Ectodermal cell (in vitro differentiated cells): ENCODE measurements around the gene PTCH1.
A peak's percentile ranks its signal among the peaks of the same experiment; 100 is the strongest.

ENCODE experiments used
- H3K27ac ChIP-seq: 2 replicates; pipeline ENCODE4 v1.7.0; 2013; ENCODE audit warnings: mild to moderate bottlenecking, low read depth, low read length; ENCODE audit not compliant: insufficient read depth, poor library complexity, severe bottlenecking
- H3K27me3 ChIP-seq: 2 replicates; pipeline ENCODE4 v1.7.0; 2013; ENCODE audit warnings: mild to moderate bottlenecking, low read length; ENCODE audit not compliant: insufficient read depth, control insufficient read depth, poor library complexity, severe bottlenecking
- H3K36me3 ChIP-seq: one replicate; pipeline ENCODE4 v1.7.0; 2013; ENCODE audit warnings: low read length; ENCODE audit not compliant: control insufficient read depth, insufficient read depth
- H3K4me1 ChIP-seq: one replicate; pipeline ENCODE4 v1.7.0; 2013; ENCODE audit warnings: low read length; ENCODE audit not compliant: control insufficient read depth, insufficient read depth
- H3K4me3 ChIP-seq: 2 replicates; pipeline ENCODE4 v1.7.0; 2013; ENCODE audit warnings: low read depth, low read length, control low read depth; ENCODE audit not compliant: insufficient read depth
- H3K9me3 ChIP-seq: 2 replicates; pipeline ENCODE4 v1.7.0; 2013; ENCODE audit warnings: mild to moderate bottlenecking, low read length, moderate library complexity; ENCODE audit not compliant: control insufficient read depth
- WGBS, 2 experiments: methylation state at CpG; one replicate each; pipeline ENCODE4 v1.1.7; 2013; ENCODE audit warnings: missing lambda C conversion rate in 2 of 2; 5-methylcytosine and 5-hydroxymethylcytosine counted together

The PTCH1 gene

GRCh38 chr9:95434116-95435073, 82.4 kb downstream of the PTCH1 start:
- Histone ChIP-seq H3K27ac (no peak overlapping the region), H3K4me3 (no peak overlapping the region), H3K36me3 (no peaks in the 10 kb centered on the region), H3K4me1 (peaks cover 6% of the 10 kb centered on the region), H3K9me3 (peaks cover 6% of the 10 kb centered on the region), H3K27me3 (peaks cover 8% of the 10 kb centered on the region)
- WGBS, 2 experiments = 52 to 53% methylated on average over 25 of the region's 25 CpGs

GRCh38 chr9:95433096-95433819, 83.5 kb downstream of the PTCH1 start:
- Histone ChIP-seq H3K4me1 (peaks cover 6% of the 10 kb centered on the region), H3K27me3 (peaks cover 8% of the 10 kb centered on the region)

DNA sequence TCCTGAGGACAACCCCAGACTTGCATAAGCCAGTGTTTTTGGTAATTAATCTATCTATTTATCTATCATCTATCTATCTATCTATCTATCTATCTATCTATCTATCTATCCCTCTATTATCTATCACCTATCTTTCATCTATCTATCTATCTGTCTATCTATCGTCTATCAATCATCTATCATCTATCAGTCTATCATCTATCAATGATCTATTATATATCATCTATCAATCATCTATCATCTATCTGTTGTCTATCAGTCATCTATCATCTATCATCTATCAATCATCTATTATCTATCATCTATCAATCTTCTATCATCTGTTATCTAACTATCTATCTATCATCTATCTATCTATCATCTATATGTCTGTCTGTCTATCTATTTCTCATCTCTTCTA, 85.5 kb downstream of the PTCH1 start:
- peaks cover 6% of the 10 kb centered on the region for H3K4me1 ChIP-seq

More at GRCh38 chr9:95433096-95433819, 83.5 kb downstream of the PTCH1 start:
- 89 to 90% methylated on average over 5 of the region's 8 CpGs for WGBS, 2 experiments
- no peak overlapping the region for H3K27ac ChIP-seq
- no peaks in the 10 kb centered on the region for H3K36me3 ChIP-seq
- no peak overlapping the region for H3K4me3 ChIP-seq
- peaks cover 6% of the 10 kb centered on the region for H3K9me3 ChIP-seq

DNA sequence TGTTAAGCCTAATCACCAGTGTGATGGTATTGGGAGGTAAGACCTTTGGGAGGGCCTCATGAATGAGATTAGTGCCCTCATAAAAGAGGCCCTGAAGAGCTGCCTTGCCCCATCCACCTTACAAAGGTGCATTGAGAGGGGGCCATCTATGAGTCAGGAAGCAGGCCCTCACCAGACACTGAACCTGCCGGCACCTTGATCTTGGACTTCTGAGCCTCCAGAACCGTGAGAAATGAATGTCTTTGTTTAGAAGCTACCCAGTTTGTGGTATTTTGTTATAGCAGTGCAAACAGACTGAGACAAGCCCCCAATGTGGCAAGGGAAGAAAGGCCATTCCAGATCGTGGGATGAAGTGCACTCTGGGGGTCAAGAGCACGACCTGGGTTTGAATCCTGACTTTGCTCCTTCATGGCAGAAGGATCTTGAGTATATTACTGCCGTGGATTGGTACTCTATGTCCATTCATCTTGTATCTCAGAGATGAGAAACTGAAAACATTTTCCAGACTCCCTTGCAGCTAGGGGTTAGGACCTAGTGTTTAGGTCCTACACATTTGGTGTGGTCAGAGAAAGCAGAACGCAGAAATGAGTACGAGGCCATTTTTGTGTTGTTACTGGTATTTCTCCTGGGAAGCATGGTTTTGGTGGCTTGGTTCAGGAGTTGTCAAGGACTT, 86.7 kb downstream of the PTCH1 start:
- peaks cover 6% of the 10 kb centered on the region for H3K9me3 ChIP-seq
- H3K27ac ChIP-seq = no peak overlapping the region
- H3K36me3 ChIP-seq = no peaks in the 10 kb centered on the region
- H3K4me1 ChIP-seq = peaks cover 6% of the 10 kb centered on the region
- WGBS, 2 experiments = 94% methylated on average over 7 of the region's 7 CpGs
- peaks cover 8% of the 10 kb centered on the region for H3K27me3 ChIP-seq
- H3K4me3 ChIP-seq = no peak overlapping the region

More for the DNA sequence above, 85.5 kb downstream of the PTCH1 start:
- 90 to 93% methylated on average over 1 of the region's 1 CpG for WGBS, 2 experiments
- H3K36me3 ChIP-seq = no peaks in the 10 kb centered on the region
- no peak overlapping the region for H3K4me3 ChIP-seq
- H3K9me3 ChIP-seq = peaks cover 6% of the 10 kb centered on the region
- H3K27ac ChIP-seq = no peak overlapping the region
- H3K27me3 ChIP-seq = peaks cover 8% of the 10 kb centered on the region

DNA sequence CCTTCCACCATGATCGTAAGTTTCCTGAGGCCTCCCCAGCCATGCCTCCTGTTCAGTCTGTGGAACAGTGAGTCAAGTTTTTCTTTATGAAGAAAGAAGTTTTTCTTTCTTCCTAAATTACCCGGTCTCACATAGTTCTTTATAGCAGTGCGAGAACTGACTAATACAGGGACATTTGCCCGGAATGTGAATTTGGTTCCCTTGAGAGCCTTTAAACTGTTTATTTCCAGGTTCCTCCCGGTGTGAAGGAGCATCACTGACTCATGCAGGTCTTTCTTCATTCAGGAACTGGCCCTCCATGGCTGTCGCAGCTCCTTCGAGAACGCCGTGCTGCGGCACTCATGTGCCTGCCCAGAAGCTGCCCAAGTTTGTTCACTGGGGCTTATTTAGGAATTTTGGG, 87.7 kb downstream of the PTCH1 start:
- no peak overlapping the region for H3K4me3 ChIP-seq
- H3K9me3 ChIP-seq = peaks cover 6% of the 10 kb centered on the region
- no peaks in the 10 kb centered on the region for H3K27me3 ChIP-seq
- H3K4me1 ChIP-seq = peaks cover under 1% of the 10 kb centered on the region
- H3K36me3 ChIP-seq = no peaks in the 10 kb centered on the region
- H3K27ac ChIP-seq = no peak overlapping the region
- 95 to 96% methylated on average over 10 of the region's 10 CpGs for WGBS, 2 experiments

DNA sequence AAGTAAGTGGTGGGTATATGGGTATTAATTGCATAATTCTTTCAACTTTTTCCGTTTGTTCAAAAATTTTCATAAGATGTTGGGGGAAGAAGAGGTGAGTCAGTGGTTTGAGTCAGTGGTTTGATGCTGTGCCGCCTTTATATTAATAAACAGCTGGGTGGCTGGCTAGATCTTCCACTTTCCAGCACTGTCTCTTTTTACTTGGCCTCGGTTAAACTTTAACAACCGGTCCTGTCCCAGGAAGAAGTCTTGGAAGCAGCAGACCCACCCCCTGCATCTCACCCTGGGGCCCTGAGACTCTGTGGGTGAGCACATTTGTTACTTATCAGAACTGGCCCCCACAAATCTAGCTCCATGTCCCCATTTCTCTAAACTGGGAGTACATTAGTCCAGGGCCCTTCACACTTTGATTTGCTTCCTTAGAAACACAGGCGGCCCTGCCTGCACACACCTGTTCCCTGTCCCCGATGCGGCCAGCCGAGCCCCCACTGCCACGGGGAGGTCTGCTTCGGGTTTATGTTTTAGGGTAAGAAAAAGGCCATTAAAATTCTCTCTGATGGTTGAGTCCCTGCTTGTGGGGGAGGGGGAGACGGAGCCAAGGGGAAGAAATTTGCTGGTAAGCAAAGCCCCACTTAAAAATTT, 90.7 kb downstream of the PTCH1 start:
- Histone ChIP-seq H3K27me3 (no peaks in the 10 kb centered on the region), H3K4me3 (peak overlapping the region; percentile 35), H3K9me3 (peaks cover 6% of the 10 kb centered on the region), H3K4me1 (no peaks in the 10 kb centered on the region), H3K36me3 (no peaks in the 10 kb centered on the region), H3K27ac (peak overlapping the region; percentile 84)
- WGBS, 2 experiments = 25 to 27% methylated on average over 11 of the region's 11 CpGs

- WGBS, 2 experiments = 100% methylated on average over 1 of the region's 1 CpG; no CpG with 5 or more reads in 1 of the 2 experiments
- no peak overlapping the region for H3K4me3 ChIP-seq
- no peaks in the 10 kb centered on the region for H3K9me3 ChIP-seq
- no peaks in the 10 kb centered on the region for H3K27me3 ChIP-seq
- H3K4me1 ChIP-seq = no peaks in the 10 kb centered on the region
- H3K36me3 ChIP-seq = no peaks in the 10 kb centered on the region
- no peak overlapping the region for H3K27ac ChIP-seq
Measured at GRCh38 chr9:95422650-95423049, 94.1 kb downstream of the PTCH1 start.

DNA sequence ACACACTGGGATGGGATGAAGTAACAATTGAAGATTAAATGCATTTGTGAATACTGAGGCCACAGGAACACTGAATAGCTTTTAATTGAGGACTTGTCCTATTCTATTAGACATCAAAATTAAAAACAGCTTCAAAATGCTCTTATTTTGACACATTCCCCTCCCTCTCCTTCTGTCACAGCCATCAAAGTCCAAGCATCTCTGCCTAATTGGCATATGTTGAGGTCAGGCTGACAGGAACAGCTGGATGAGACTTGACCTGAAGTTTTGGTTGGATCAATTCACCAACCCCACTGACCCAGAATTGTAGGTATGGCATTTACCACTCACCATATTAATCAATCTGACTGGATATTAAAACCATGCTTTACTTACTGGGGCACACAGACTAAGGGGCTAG, 96.3 kb downstream of the PTCH1 start:
- H3K9me3 ChIP-seq = no peaks in the 10 kb centered on the region
- no peak overlapping the region for H3K27ac ChIP-seq
- no peaks in the 10 kb centered on the region for H3K36me3 ChIP-seq
- no peak overlapping the region for H3K4me3 ChIP-seq
- H3K27me3 ChIP-seq = no peaks in the 10 kb centered on the region
- no peaks in the 10 kb centered on the region for H3K4me1 ChIP-seq

DNA sequence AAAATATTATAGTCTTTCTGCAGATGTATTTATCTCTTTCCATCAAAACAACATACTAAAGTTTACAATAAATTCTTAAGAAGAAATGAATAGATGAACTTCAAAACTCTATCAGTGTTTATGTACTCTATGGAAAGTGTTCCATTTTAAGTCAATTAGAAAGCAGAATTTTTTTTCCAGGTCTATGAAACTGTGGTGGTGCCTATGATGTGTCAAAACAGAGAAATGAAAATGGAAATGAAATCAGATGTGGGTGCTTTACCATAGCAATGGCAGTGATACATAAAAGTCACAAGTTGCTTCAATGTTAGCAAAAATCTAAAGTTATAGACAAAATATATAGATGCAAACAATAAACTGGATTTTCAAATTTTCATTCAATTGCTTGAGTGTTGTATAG, 97.3 kb downstream of the PTCH1 start:
- H3K4me1 ChIP-seq = no peaks in the 10 kb centered on the region
- H3K4me3 ChIP-seq = no peak overlapping the region
- H3K36me3 ChIP-seq = no peaks in the 10 kb centered on the region
- no peaks in the 10 kb centered on the region for H3K27me3 ChIP-seq
- no peaks in the 10 kb centered on the region for H3K9me3 ChIP-seq
- H3K27ac ChIP-seq = no peak overlapping the region
